ENCODE data around the gene TRIM7.

DNA sequence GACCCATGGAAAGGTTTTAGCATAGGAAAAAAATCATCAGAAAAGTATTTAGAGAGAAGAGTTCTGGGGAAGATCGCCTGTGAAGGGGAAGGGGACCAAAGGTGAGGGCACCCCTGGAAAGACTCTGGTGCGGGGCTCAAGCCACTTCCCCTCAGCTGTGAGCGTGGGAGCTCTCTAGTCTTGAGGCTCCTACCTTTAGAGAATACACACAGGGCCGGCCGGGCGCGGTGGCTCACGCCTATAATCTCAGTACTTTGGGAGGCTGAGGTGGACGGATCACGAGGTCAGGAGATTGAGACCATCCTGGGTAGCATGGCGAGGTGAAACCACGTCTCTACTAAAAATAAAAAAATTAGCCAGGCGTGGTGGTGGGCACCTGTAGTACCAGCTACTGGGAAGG lies 25.0 kb upstream of the TRIM7 start:
- TF ChIP-seq, protein P1, sequence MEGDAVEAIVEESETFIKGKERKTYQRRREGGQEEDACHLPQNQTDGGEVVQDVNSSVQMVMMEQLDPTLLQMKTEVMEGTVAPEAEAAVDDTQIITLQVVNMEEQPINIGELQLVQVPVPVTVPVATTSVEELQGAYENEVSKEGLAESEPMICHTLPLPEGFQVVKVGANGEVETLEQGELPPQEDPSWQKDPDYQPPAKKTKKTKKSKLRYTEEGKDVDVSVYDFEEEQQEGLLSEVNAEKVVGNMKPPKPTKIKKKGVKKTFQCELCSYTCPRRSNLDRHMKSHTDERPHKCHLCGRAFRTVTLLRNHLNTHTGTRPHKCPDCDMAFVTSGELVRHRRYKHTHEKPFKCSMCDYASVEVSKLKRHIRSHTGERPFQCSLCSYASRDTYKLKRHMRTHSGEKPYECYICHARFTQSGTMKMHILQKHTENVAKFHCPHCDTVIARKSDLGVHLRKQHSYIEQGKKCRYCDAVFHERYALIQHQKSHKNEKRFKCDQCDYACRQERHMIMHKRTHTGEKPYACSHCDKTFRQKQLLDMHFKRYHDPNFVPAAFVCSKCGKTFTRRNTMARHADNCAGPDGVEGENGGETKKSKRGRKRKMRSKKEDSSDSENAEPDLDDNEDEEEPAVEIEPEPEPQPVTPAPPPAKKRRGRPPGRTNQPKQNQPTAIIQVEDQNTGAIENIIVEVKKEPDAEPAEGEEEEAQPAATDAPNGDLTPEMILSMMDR (conservative IDR thresholded peaks at IDR 0.05; ENCODE audit: low read depth in 2 of 2) = no peak
- TF ChIP-seq, protein P2, sequence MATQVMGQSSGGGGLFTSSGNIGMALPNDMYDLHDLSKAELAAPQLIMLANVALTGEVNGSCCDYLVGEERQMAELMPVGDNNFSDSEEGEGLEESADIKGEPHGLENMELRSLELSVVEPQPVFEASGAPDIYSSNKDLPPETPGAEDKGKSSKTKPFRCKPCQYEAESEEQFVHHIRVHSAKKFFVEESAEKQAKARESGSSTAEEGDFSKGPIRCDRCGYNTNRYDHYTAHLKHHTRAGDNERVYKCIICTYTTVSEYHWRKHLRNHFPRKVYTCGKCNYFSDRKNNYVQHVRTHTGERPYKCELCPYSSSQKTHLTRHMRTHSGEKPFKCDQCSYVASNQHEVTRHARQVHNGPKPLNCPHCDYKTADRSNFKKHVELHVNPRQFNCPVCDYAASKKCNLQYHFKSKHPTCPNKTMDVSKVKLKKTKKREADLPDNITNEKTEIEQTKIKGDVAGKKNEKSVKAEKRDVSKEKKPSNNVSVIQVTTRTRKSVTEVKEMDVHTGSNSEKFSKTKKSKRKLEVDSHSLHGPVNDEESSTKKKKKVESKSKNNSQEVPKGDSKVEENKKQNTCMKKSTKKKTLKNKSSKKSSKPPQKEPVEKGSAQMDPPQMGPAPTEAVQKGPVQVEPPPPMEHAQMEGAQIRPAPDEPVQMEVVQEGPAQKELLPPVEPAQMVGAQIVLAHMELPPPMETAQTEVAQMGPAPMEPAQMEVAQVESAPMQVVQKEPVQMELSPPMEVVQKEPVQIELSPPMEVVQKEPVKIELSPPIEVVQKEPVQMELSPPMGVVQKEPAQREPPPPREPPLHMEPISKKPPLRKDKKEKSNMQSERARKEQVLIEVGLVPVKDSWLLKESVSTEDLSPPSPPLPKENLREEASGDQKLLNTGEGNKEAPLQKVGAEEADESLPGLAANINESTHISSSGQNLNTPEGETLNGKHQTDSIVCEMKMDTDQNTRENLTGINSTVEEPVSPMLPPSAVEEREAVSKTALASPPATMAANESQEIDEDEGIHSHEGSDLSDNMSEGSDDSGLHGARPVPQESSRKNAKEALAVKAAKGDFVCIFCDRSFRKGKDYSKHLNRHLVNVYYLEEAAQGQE (IDR thresholded peaks at IDR 0.05; ENCODE audit: unreplicated experiment) = no peak
- TF ChIP-seq ZNF331 (CRISPR knock-in tag; IDR thresholded peaks at IDR 0.05; ENCODE audit: low read depth) (no peak), EZH2 (IDR thresholded peaks at IDR 0.05; ENCODE audit: low read depth, unreplicated experiment) (no peak), EZH2phosphoT487 (IDR thresholded peaks at IDR 0.05; ENCODE audit: unreplicated experiment) (no peak), POLR2AphosphoS5 (IDR thresholded peaks at IDR 0.05; ENCODE audit: low read depth) (no peak), ZNF114 (CRISPR knock-in tag; IDR thresholded peaks at IDR 0.05) (no peak), JUNB (IDR thresholded peaks at IDR 0.05; ENCODE audit: unreplicated experiment) (no peak), STAT1 (IDR thresholded peaks at IDR 0.05; ENCODE audit: unreplicated experiment) (no peak), CREB1 (CRISPR knock-in tag; IDR thresholded peaks at IDR 0.05; ENCODE audit: low read depth) (no peak), NANOG (IDR thresholded peaks at IDR 0.05; ENCODE audit: borderline replicate concordance) (no peak)
- TF ChIP-seq, protein P3, sequence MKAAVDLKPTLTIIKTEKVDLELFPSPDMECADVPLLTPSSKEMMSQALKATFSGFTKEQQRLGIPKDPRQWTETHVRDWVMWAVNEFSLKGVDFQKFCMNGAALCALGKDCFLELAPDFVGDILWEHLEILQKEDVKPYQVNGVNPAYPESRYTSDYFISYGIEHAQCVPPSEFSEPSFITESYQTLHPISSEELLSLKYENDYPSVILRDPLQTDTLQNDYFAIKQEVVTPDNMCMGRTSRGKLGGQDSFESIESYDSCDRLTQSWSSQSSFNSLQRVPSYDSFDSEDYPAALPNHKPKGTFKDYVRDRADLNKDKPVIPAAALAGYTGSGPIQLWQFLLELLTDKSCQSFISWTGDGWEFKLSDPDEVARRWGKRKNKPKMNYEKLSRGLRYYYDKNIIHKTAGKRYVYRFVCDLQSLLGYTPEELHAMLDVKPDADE (IDR thresholded peaks at IDR 0.05) = no peak
